Measurements from ENCODE around the gene TMEM86A.
A peak's percentile ranks its signal among the peaks of the same experiment; 100 is the strongest.
"Not testable (repeated sequence)": the region's sequence is repeated elsewhere in the genome, so short reads cannot be mapped to it uniquely, and the experiment has no call there.

TMEM86A gene, protein sequence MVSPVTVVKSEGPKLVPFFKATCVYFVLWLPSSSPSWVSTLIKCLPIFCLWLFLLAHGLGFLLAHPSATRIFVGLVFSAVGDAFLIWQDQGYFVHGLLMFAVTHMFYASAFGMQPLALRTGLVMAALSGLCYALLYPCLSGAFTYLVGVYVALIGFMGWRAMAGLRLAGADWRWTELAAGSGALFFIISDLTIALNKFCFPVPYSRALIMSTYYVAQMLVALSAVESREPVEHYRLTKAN

DNA sequence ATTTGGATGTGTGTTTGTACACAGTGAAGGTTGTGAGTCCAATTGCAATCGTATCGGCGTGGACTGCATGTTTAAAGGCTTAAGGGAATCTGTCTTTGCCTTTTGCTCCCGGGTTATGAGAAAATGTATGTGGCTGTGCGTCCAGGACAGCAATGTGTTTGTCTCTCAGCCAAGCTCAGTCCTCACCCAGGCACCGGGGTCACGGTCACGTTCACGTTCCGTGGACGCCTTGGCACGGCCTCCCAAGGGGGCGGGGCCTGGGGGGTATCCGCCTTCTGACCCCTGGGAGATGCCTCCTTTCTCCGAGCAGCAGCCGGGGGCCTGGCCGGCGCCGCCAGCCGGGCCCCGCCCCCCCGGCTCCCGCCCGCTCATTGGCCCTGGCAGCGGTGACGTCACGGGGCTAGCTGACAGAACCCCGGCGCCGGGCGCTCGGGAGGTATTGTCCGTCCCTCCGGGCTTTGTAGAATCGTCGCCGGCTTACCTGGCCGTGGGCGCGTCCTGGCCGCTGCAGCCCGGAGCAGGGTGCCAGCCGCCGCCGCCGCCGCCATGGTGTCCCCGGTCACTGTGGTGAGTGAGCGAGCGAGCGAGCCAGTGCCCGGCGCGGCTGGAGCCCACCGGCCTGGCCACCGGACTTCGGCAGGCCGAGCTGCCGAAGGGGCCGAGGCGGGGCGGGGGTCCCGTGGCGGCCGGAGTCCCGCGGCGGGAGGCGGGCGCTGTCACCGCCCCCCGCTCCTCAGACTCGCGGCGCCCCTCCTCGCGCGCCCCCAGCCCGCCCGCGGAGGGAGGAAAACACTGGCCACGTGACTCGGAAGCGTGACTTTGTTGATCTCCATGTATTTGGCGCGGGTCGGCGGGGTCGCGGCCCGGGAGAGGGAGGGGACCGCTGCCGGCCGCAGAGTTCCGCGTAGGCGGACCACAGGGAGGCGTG is at the start of gene TMEM86A:
Gene TMEM86A (plus strand): TSS at position 439 of the 928 bp plus-strand sequence. CDS start 108 bp downstream, at position 547.
- WGBS (ENCODE audit: insufficient coverage, insufficient read length): no CpG with 5 or more reads among the region's 98 CpGs
- Histone ChIP-seq H3K27ac (ENCODE audit: low read length) (no peak within 1 kb of the TSS), H3K4me3 (ENCODE audit: low read length) (peak within 1 kb of the TSS; percentile 86; the same call in 1 of the 2 replicates), H3K9me3 (ENCODE audit: control insufficient read depth, insufficient read depth, low read length) (no peaks in the 10 kb centered on the region), H3K4me1 (ENCODE audit: control insufficient read depth, insufficient read depth, low read length) (peaks cover 3% of the 10 kb centered on the region), H3K27me3 (ENCODE audit: control insufficient read depth, insufficient read depth, low read length) (0 out of 2 replicates have a peak, but pooled peaks cover 2% of the 10 kb centered on the region), H3K36me3 (ENCODE audit: control insufficient read depth, insufficient read depth, low read length) (no peaks in the 10 kb centered on the region)
- DNase-seq (ENCODE audit: low read depth, low spot score): peak; percentile 52

DNA sequence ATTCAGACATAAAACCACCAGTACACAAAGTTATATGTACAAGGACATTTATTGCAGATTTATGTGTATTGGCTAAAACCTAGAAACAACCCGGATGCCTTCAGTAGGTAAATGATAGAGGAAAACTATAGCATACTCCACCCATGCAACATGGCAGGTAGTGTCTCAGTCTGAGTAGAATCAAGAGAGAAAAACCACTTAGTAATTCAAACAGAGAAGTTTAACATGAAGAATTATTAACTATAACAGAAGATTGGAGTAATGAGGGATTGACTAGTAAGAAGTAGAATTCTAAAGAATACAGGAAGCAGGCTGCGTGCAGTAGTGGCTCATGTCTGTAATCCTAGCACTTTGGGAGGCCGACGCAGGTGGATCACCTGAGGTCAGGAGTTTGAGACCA is 48.2 kb upstream of the TMEM86A start:
- Histone ChIP-seq H3K36me3 (ENCODE audit: control insufficient read depth, insufficient read depth, low read length) (no peaks in the 10 kb centered on the region), H3K4me1 (ENCODE audit: control insufficient read depth, insufficient read depth, low read length) (0 out of 2 replicates have a peak, but pooled peaks cover 2% of the 10 kb centered on the region), H3K4me3 (ENCODE audit: low read length) (no peak overlapping the region), H3K27ac (ENCODE audit: low read length) (no peak overlapping the region), H3K9me3 (ENCODE audit: control insufficient read depth, insufficient read depth, low read length) (no peaks in the 10 kb centered on the region), H3K27me3 (ENCODE audit: control insufficient read depth, insufficient read depth, low read length) (no peaks in the 10 kb centered on the region)
- WGBS (ENCODE audit: insufficient coverage, insufficient read length): no CpG with 5 or more reads among the region's 4 CpGs
- no peak for DNase-seq (ENCODE audit: low read depth, low spot score)

DNA sequence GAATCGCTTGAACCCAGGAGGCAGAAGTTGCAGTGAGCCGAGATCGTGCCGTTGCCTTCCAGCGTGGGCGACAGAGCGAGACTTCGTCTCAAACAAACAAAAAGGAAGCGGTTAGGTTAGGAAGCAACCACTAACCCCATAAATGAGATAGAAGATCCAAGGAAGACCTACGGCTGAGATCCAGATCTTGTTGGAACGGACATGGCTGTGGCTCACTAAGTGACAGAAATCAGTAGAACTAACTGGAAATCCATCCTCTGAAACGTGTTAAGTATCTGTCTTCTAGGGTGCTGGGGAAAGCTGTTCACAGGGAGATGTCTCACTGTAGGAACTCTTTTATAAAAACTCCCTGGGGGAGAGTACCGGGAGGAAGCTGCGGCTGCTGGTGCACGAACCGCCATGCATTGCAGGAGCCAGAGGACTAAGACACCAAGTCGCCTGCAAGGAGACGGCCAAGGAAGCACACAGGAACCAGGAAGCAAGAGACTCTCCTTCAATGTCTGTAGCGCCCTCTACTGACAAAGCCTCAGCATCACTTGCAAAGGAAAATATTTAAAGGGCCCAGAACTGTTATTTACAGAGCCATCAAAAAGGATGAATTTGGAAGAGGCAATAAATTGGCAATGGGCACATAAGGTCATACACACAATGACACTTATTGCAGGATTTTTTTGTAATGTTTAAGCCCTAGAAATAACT is 47.6 kb upstream of the TMEM86A start:
- peak; percentile 55 for DNase-seq (ENCODE audit: low read depth, low spot score)
- Histone ChIP-seq H3K4me3 (ENCODE audit: low read length) (no peak overlapping the region), H3K4me1 (ENCODE audit: control insufficient read depth, insufficient read depth, low read length) (0 out of 2 replicates have a peak, but pooled peaks cover 2% of the 10 kb centered on the region), H3K27ac (ENCODE audit: low read length) (no peak overlapping the region), H3K9me3 (ENCODE audit: control insufficient read depth, insufficient read depth, low read length) (no peaks in the 10 kb centered on the region), H3K36me3 (ENCODE audit: control insufficient read depth, insufficient read depth, low read length) (no peaks in the 10 kb centered on the region), H3K27me3 (ENCODE audit: control insufficient read depth, insufficient read depth, low read length) (no peaks in the 10 kb centered on the region)
- no CpG with 5 or more reads among the region's 19 CpGs for WGBS (ENCODE audit: insufficient coverage, insufficient read length)

DNA sequence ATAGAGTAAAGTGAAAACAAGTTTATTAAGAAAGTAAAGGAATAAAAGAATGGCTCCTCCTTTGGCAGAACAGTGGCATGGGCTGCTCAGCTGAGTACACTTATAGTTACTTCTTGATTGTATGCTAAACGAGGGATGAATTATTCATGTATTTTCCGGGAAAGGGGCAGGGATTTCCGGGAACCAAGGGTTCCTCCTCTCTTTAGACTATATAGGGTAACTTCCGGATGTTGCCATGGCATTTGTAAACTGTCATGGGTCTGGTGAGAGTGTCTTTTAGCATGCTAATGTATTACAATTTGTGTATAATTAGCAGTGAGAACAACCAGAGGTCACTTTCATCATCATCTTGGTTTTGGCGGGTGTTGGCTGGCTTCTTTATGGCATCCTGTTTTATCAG is 40.9 kb upstream of the TMEM86A start:
- H3K27ac ChIP-seq (ENCODE audit: low read length): no peak overlapping the region
- no CpG with 5 or more reads among the region's 5 CpGs for WGBS (ENCODE audit: insufficient coverage, insufficient read length)

DNA sequence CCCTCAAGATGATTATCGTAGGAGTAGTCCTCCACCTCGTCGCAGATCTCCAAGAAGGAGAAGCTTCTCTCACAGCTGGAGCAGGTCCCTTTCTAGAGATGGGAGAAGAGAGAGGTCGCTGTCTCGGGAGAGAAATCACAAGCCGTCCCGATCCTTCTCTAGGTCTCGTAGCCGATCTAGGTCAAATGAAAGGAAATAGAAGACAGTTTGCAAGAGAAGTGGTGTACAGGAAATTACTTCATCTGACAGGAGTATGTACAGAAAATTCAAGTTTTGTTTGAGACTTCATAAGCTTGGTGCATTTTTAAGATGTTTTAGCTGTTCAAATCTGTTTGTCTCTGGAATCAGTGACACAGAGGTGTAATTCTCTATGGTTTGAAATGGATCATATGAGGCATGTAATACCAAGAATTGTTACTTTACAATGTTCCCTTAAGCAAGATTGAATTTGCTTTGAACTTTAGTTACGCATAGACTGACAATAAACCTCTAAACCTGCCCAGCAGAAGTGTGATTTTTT is 33.2 kb upstream of the TMEM86A start:
- DNase-seq (ENCODE audit: low read depth, low spot score); H3K27ac ChIP-seq (ENCODE audit: low read length): not testable (repeated sequence)
- WGBS (ENCODE audit: insufficient coverage, insufficient read length): no CpG with 5 or more reads among the region's 10 CpGs

More for the DNA sequence above, 40.9 kb upstream of the TMEM86A start:
- Histone ChIP-seq H3K4me1 (ENCODE audit: control insufficient read depth, insufficient read depth, low read length) (no peaks in the 10 kb centered on the region), H3K4me3 (ENCODE audit: low read length) (no peak overlapping the region), H3K27me3 (ENCODE audit: control insufficient read depth, insufficient read depth, low read length) (no peaks in the 10 kb centered on the region), H3K36me3 (ENCODE audit: control insufficient read depth, insufficient read depth, low read length) (no peaks in the 10 kb centered on the region), H3K9me3 (ENCODE audit: control insufficient read depth, insufficient read depth, low read length) (no peaks in the 10 kb centered on the region)
- no peak for DNase-seq (ENCODE audit: low read depth, low spot score)

DNA sequence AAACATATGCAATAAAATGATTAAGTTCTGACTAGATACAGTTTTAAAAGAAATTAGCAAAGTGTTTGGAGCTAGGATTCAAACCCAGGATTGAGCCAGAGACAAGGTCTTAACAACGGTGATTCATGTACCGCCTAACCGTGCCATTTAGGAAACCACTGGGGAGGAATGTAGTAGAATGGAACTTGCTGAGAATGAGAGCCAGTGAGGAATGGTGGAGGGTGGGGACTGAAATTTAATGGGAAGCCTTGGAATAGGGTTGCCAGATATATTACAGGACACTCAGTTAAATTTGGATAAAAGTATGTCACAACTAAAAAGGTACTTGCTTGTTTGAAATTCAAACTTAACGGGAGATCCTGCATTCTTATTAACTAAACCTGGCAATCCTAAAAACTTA is 30.4 kb upstream of the TMEM86A start:
- DNase-seq (ENCODE audit: low read depth, low spot score): no peak
- H3K4me3 ChIP-seq (ENCODE audit: low read length): no peak overlapping the region
- H3K4me1 ChIP-seq (ENCODE audit: control insufficient read depth, insufficient read depth, low read length): peaks cover 1% of the 10 kb centered on the region; the same call in 1 of the 2 replicates
- H3K36me3 ChIP-seq (ENCODE audit: control insufficient read depth, insufficient read depth, low read length): no peaks in the 10 kb centered on the region
- no peaks in the 10 kb centered on the region for H3K9me3 ChIP-seq (ENCODE audit: control insufficient read depth, insufficient read depth, low read length)
- WGBS (ENCODE audit: insufficient coverage, insufficient read length): no CpG with 5 or more reads among the region's 4 CpGs
- no peak overlapping the region for H3K27ac ChIP-seq (ENCODE audit: low read length)
- H3K27me3 ChIP-seq (ENCODE audit: control insufficient read depth, insufficient read depth, low read length): no peaks in the 10 kb centered on the region

More for the DNA sequence above, 33.2 kb upstream of the TMEM86A start:
- H3K4me1 ChIP-seq (ENCODE audit: control insufficient read depth, insufficient read depth, low read length); H3K4me3 ChIP-seq (ENCODE audit: low read length); H3K36me3 ChIP-seq (ENCODE audit: control insufficient read depth, insufficient read depth, low read length); H3K9me3 ChIP-seq (ENCODE audit: control insufficient read depth, insufficient read depth, low read length); H3K27me3 ChIP-seq (ENCODE audit: control insufficient read depth, insufficient read depth, low read length): not testable (repeated sequence)

DNA sequence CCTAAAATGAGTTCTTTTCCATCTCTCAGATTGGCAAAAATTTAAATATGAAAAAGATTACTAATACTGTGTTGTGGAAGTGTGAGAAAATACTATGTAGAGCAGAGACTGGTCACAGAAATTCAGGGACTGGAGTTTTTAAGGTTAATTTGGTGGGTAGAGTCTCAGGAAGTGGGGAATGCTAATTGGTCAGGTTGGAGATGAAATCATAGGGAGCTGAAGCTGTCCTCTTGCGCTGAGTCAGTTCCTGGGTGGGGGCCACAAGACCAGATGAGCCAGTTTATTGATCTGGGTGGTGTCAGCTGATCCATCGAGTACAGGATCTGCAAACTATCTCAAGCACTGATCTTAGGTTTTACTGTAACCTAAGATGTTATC is 29.4 kb upstream of the TMEM86A start:
- Histone ChIP-seq H3K9me3 (ENCODE audit: control insufficient read depth, insufficient read depth, low read length) (no peaks in the 10 kb centered on the region), H3K36me3 (ENCODE audit: control insufficient read depth, insufficient read depth, low read length) (no peaks in the 10 kb centered on the region), H3K27me3 (ENCODE audit: control insufficient read depth, insufficient read depth, low read length) (no peaks in the 10 kb centered on the region), H3K27ac (ENCODE audit: low read length) (no peak overlapping the region), H3K4me3 (ENCODE audit: low read length) (no peak overlapping the region), H3K4me1 (ENCODE audit: control insufficient read depth, insufficient read depth, low read length) (peaks cover 1% of the 10 kb centered on the region; the same call in 1 of the 2 replicates)
- DNase-seq (ENCODE audit: low read depth, low spot score): no peak
- no CpG with 5 or more reads among the region's 2 CpGs for WGBS (ENCODE audit: insufficient coverage, insufficient read length)

DNA sequence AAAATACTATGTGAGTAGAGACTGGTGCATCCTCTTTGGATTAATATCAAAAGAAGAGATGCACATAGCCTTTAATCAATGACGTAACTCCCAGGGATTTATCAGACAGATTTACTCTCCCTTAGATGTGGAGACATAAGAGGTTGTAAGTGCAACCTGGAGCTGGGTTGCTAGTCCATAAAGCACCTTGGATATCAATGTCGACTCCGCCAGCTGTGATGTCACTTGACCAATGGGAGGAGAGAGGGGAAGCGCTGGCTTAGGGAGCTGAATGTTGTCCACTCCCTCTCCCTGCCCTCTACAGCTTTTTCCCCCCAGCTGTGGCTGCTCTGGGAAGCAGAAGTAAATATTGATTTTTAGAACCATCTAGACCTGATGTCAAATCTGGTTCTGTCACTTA is 28.9 kb upstream of the TMEM86A start:
- Histone ChIP-seq H3K27ac (ENCODE audit: low read length) (no peak overlapping the region), H3K27me3 (ENCODE audit: control insufficient read depth, insufficient read depth, low read length) (no peaks in the 10 kb centered on the region), H3K36me3 (ENCODE audit: control insufficient read depth, insufficient read depth, low read length) (no peaks in the 10 kb centered on the region), H3K4me1 (ENCODE audit: control insufficient read depth, insufficient read depth, low read length) (peaks cover 1% of the 10 kb centered on the region; the same call in 1 of the 2 replicates), H3K4me3 (ENCODE audit: low read length) (no peak overlapping the region), H3K9me3 (ENCODE audit: control insufficient read depth, insufficient read depth, low read length) (no peaks in the 10 kb centered on the region)
- no peak for DNase-seq (ENCODE audit: low read depth, low spot score)
- no CpG with 5 or more reads among the region's 4 CpGs for WGBS (ENCODE audit: insufficient coverage, insufficient read length)

DNA sequence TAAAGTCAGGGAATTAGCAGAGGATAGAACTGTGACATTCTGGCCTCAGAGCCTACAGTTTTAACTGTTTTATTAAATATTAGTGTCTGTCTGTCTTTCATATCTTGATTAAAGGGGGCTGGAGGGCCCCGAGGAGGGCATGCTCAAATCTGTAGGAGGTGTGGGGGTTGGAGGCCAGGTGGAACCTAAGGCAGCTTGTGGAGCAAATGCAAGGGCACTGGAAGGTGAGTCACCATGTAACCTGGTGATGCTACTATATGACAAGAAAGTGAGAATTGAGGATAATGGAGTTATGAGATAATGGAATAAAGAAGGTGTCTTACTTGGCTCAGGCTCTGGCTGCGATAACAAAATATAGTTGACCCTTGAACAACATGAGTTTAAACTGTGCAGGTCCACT is 27.3 kb upstream of the TMEM86A start:
- Histone ChIP-seq H3K4me3 (ENCODE audit: low read length) (no peak overlapping the region), H3K27me3 (ENCODE audit: control insufficient read depth, insufficient read depth, low read length) (no peaks in the 10 kb centered on the region), H3K9me3 (ENCODE audit: control insufficient read depth, insufficient read depth, low read length) (no peaks in the 10 kb centered on the region), H3K36me3 (ENCODE audit: control insufficient read depth, insufficient read depth, low read length) (no peaks in the 10 kb centered on the region), H3K27ac (ENCODE audit: low read length) (no peak overlapping the region), H3K4me1 (ENCODE audit: control insufficient read depth, insufficient read depth, low read length) (peaks cover 1% of the 10 kb centered on the region; the same call in 1 of the 2 replicates)
- WGBS (ENCODE audit: insufficient coverage, insufficient read length): no CpG with 5 or more reads among the region's 2 CpGs
- DNase-seq (ENCODE audit: low read depth, low spot score): no peak

DNA sequence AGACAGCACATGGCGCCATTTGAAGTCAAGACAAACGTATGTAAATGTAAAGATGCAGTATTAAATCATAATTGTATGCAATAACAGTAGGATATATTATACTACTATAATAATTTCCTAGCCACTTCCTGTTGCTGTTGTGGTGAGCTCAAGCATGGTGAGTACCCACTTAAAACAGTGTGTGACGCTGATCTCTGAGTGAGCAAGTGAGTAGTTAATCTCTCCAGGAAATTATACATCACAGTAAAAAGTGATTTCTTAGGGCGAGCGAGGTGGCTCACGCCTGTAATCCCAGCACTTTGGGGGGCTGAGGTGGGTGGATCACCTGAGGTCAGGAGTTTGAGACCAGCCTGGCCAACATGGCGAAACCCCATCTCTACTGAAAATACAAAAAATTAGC is 26.4 kb upstream of the TMEM86A start:
- H3K27ac ChIP-seq (ENCODE audit: low read length); H3K4me3 ChIP-seq (ENCODE audit: low read length); DNase-seq (ENCODE audit: low read depth, low spot score); H3K36me3 ChIP-seq (ENCODE audit: control insufficient read depth, insufficient read depth, low read length); H3K9me3 ChIP-seq (ENCODE audit: control insufficient read depth, insufficient read depth, low read length); H3K4me1 ChIP-seq (ENCODE audit: control insufficient read depth, insufficient read depth, low read length); H3K27me3 ChIP-seq (ENCODE audit: control insufficient read depth, insufficient read depth, low read length): not testable (repeated sequence)
- WGBS (ENCODE audit: insufficient coverage, insufficient read length): no CpG with 5 or more reads among the region's 7 CpGs

Data from iPS DF 6.9 (cell line).